Trophoblast cell (in vitro differentiated cells and primary cell): ENCODE results near the gene CEL.

Experiments used
- DNase-seq, 2 donors: peaks; one replicate each; pipeline ENCODE4 v3.0.0-alpha.2; 2016
- H2AFZ ChIP-seq: 2 replicates; pipeline ENCODE4 v1.6.1; 2013; ENCODE audit warnings: low read length, moderate library complexity, mild to moderate bottlenecking; ENCODE audit not compliant: insufficient read depth, poor library complexity
- H2AK5ac ChIP-seq: 2 replicates; pipeline ENCODE4 v1.6.1; 2013; ENCODE audit warnings: mild to moderate bottlenecking, low read length
- H2BK120ac ChIP-seq: 2 replicates; pipeline ENCODE4 v1.6.1; 2013; ENCODE audit warnings: low read length, mild to moderate bottlenecking, moderate library complexity; ENCODE audit not compliant: insufficient read depth, poor library complexity
- H2BK12ac ChIP-seq: 2 replicates; pipeline ENCODE4 v1.6.1; 2013; ENCODE audit warnings: mild to moderate bottlenecking, low read length, moderate library complexity
- H2BK5ac ChIP-seq: 2 replicates; pipeline ENCODE4 v1.6.1; 2013; ENCODE audit warnings: low read length, low read depth, moderate library complexity, mild to moderate bottlenecking; ENCODE audit not compliant: poor library complexity
- H3K14ac ChIP-seq: 2 replicates; pipeline ENCODE4 v1.6.1; 2013; ENCODE audit warnings: mild to moderate bottlenecking, low read length
- H3K18ac ChIP-seq: 2 replicates; pipeline ENCODE4 v1.6.1; 2013; ENCODE audit warnings: mild to moderate bottlenecking, low read length
- H3K23ac ChIP-seq: 2 replicates; pipeline ENCODE4 v1.6.1; 2013; ENCODE audit warnings: low read length
- H3K27ac ChIP-seq: 2 replicates; pipeline ENCODE4 v1.5.1; 2013; ENCODE audit warnings: low read depth, mild to moderate bottlenecking, inconsistent platforms, low read length, moderate library complexity
- H3K27me3 ChIP-seq: 2 replicates; pipeline ENCODE4 v1.6.1; 2013; ENCODE audit warnings: inconsistent platforms, mild to moderate bottlenecking, low read length, moderate library complexity; ENCODE audit not compliant: insufficient read depth
- H3K36me3 ChIP-seq, 2 experiments: 1 replicate in 1 of 2; 2 replicates in 1 of 2; pipeline ENCODE4 v1.6.1; 2013; ENCODE audit warnings: low read length in 2 of 2, mild to moderate bottlenecking in 2 of 2, moderate library complexity in 1 of 2; ENCODE audit not compliant: insufficient read depth in 2 of 2, control insufficient read depth in 1 of 2
- H3K4ac ChIP-seq: 2 replicates; pipeline ENCODE4 v1.6.1; 2013; ENCODE audit warnings: low read depth, mild to moderate bottlenecking, low read length, moderate library complexity
- H3K4me1 ChIP-seq, 2 experiments: 1 replicate in 1 of 2; 2 replicates in 1 of 2; pipeline ENCODE4 v1.6.1; 2013; ENCODE audit warnings: low read length in 2 of 2, mild to moderate bottlenecking in 2 of 2, moderate library complexity in 1 of 2; ENCODE audit not compliant: insufficient read depth in 2 of 2, control insufficient read depth in 1 of 2
- H3K4me2 ChIP-seq: 2 replicates; pipeline ENCODE4 v1.6.1; 2013; ENCODE audit warnings: inconsistent platforms, mild to moderate bottlenecking, low read length, moderate library complexity
- H3K4me3 ChIP-seq: 2 replicates; pipeline ENCODE4 v1.5.1; 2013; ENCODE audit warnings: mild to moderate bottlenecking, low read depth, low read length, inconsistent platforms
- H3K79me1 ChIP-seq: one replicate; pipeline ENCODE4 v1.6.1; 2013; ENCODE audit warnings: low read length
- H3K79me2 ChIP-seq: 2 replicates; pipeline ENCODE4 v1.6.1; 2013; ENCODE audit warnings: low read length, mild to moderate bottlenecking; ENCODE audit not compliant: control insufficient read depth, insufficient read depth, poor library complexity
- H3K9ac ChIP-seq: 2 replicates; pipeline ENCODE4 v1.6.1; 2013; ENCODE audit warnings: mild to moderate bottlenecking, low read length
- H3K9me3 ChIP-seq: 2 replicates; pipeline ENCODE4 v1.6.1; 2013; ENCODE audit warnings: low read depth, mild to moderate bottlenecking, control low read depth, inconsistent platforms, low read length; ENCODE audit not compliant: insufficient read depth
- H4K12ac ChIP-seq: 2 replicates; pipeline ENCODE4 v1.6.1; 2013; ENCODE audit warnings: low read depth, mild to moderate bottlenecking, low read length, moderate library complexity
- H4K8ac ChIP-seq: 2 replicates; pipeline ENCODE4 v1.6.1; 2013; ENCODE audit warnings: low read depth, mild to moderate bottlenecking, low read length, moderate library complexity
- H4K91ac ChIP-seq: one replicate; pipeline ENCODE4 v1.6.1; 2013; ENCODE audit warnings: low read depth, mild to moderate bottlenecking, low read length, moderate library complexity
- WGBS: extraction: QIAGEN DNeasy Blood & Tissue Kit; methylation state at CpG from one replicate; pipeline ENCODE4 v1.1.7; 2013; ENCODE audit warnings: missing lambda C conversion rate; ENCODE audit not compliant: insufficient read length, insufficient coverage; ENCODE audit errors: extremely low coverage; 5-methylcytosine and 5-hydroxymethylcytosine counted together

Gene CEL

DNA sequence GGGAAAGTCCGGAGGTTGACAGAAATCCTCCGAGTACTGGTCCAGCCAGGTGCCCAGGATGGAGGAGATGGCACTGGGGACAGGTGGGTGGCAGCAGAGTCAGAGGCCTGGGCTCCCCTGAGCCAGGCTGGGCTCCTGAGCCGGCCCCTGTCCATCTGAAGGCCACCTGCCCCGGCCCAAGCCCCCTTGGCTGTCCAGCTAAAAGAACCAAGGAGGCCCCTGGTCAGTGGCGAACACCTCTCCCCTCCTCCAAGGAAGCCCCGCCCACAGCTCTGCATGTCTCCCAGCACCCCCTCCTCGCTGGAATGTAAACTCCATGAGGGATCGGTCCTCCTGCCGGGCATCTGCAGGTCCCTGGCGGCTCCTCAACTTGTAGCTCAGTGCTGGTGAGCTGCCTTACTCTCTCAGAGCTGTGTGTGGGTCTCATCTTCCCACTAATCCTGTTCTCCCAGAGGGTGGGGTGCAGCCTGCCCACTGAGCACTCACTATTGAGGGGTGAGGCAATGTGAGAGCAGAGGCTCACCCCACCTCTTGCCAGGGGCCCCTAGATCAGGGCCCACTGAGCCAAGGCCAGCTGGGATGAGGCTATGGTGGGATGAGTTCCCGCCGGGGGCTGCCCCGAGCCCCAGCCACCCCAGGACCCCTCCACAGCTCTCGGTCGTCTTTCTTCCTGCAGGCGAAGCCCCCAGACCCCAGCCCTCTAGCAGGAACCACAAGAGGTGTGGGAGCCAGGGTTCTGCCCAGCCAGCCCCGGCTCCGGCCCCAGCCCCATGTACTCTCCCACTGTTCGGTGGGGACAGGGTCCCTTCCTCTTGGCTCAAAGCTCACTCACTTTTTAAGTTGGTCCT, 47.2 kb downstream of the CEL start:
- Histone ChIP-seq H3K4ac (no peak overlapping the region), H2BK5ac (no peak overlapping the region), H3K9ac (no peak overlapping the region), H2AK5ac (no peak overlapping the region), H3K4me3 (no peak overlapping the region), H3K4me2 (no peak overlapping the region), H3K23ac (no peak overlapping the region), H4K91ac (no peak overlapping the region), H3K18ac (no peak overlapping the region), H2BK120ac (no peak overlapping the region), H3K9me3 (no peaks in the 10 kb centered on the region), H3K36me3 (peaks cover 57 to 59% of the 10 kb centered on the region in 2 experiments), H2BK12ac (no peak overlapping the region), H4K8ac (no peak overlapping the region), H3K27ac (no peak overlapping the region), H3K14ac (no peak overlapping the region), H3K79me1 (no peaks in the 10 kb centered on the region), H3K27me3 (no peaks in the 10 kb centered on the region), H3K4me1 (peaks cover 2 to 7% of the 10 kb centered on the region in 2 experiments), H4K12ac (no peak overlapping the region), H3K79me2 (no peaks in the 10 kb centered on the region), H2AFZ (no peak overlapping the region)
- no CpG with 5 or more reads among the region's 19 CpGs for WGBS
- DNase-seq: no peak

DNA sequence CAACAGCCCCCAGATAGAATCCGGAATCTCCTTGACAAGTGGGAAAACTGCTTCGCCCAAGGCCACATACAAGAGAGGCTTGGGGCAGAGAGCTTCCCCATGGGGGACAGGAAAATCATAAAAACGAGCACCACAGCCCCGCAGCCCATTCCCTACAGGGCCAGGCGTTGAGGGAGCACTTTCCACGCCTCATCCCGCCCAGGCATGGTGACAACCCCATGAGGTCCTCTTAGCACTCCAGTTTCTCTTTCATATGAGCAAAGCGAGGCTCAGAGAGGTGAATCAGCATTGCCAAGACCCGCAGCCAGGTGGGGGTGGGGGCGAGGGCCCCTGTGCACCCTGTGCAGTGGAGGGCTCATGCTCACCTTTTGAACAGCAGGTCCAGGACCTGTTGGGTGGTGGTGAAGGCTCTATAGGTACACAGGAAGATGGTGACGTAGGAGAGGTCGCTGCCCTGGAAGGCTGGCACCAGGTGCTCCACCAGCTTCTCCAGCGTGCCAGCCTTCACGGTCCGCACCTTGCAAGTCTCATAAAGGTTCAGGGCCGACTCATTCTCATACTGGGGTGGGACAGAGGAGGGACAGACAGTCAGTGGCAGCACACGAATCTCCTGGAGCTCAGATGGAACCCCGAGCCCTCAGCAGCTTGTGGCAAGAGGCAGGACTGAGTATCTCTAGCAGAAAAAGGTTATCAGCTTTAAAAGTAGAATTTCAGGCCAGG, 48.3 kb downstream of the CEL start:
- Histone ChIP-seq H3K4me3 (no peak overlapping the region), H3K4me2 (no peak overlapping the region), H4K12ac (no peak overlapping the region), H3K9ac (no peak overlapping the region), H3K27me3 (no peaks in the 10 kb centered on the region), H4K91ac (no peak overlapping the region), H3K18ac (no peak overlapping the region), H3K4me1 (peaks cover 10 to 17% of the 10 kb centered on the region in 2 experiments), H2AK5ac (no peak overlapping the region), H3K9me3 (no peaks in the 10 kb centered on the region), H3K14ac (no peak overlapping the region), H3K4ac (no peak overlapping the region), H3K27ac (no peak overlapping the region), H3K79me1 (no peaks in the 10 kb centered on the region), H2AFZ (no peak overlapping the region), H2BK12ac (no peak overlapping the region), H2BK120ac (no peak overlapping the region), H4K8ac (no peak overlapping the region), H2BK5ac (no peak overlapping the region), H3K79me2 (no peaks in the 10 kb centered on the region), H3K23ac (no peak overlapping the region), H3K36me3 (peaks cover 50 to 51% of the 10 kb centered on the region in 2 experiments)
- no peak for DNase-seq
- WGBS: no CpG with 5 or more reads among the region's 18 CpGs

DNA sequence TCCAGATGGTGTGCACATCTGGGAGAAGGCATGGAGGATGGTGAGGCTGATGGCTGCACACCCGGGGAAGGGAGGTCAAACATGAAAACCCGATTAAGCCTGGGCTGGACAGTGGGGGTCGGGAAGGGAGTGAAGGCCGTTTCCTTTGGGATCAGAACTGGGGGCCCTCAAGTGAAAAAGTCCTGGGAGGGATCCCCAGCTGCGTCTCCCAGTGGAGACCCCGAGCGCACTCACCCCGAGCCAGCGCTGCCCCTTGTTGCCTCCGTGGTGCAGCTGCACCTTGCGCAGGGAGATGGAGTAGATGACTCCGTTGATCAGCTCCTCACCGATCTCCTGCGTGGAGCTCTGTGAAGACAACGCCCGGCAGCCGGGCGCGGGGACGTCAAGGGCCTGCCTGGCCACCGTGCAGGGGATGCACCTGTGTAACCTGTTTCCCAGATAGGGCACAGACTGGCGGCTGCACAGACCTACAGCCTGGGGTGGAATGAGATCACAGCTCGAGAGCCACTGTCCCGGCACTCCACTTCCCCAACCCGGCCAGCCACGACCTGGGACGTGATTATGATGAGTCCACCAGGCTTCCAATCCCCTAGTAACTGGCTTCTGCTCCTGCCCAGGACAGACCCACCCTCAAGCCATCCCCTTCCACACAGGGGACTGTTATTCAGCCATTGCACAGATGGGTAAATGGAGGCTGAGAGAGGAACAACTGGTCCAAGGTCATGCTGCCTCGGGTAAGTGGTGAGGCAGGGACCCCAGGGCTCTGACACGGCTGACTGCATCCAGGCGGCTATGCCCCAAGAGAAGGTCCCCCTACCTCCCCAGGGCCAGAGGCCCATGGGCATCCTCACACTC, 50.3 kb downstream of the CEL start:
- Histone ChIP-seq H3K27ac (no peak overlapping the region), H3K4me3 (no peak overlapping the region), H2AK5ac (no peak overlapping the region), H3K14ac (no peak overlapping the region), H3K79me2 (no peaks in the 10 kb centered on the region), H3K4me2 (no peak overlapping the region), H2AFZ (no peak overlapping the region), H3K23ac (no peak overlapping the region), H4K91ac (no peak overlapping the region), H3K18ac (no peak overlapping the region), H4K8ac (no peak overlapping the region), H3K27me3 (no peaks in the 10 kb centered on the region), H4K12ac (no peak overlapping the region), H3K79me1 (no peaks in the 10 kb centered on the region), H3K9ac (no peak overlapping the region), H2BK12ac (no peak overlapping the region), H3K4me1 (peaks cover 17 to 21% of the 10 kb centered on the region in 2 experiments), H3K36me3 (peaks cover 34 to 35% of the 10 kb centered on the region in 2 experiments), H2BK120ac (no peak overlapping the region), H3K4ac (no peak overlapping the region), H3K9me3 (no peaks in the 10 kb centered on the region), H2BK5ac (no peak overlapping the region)
- no peak for DNase-seq
- no CpG with 5 or more reads among the region's 30 CpGs for whole genome bisulfite sequencing

DNA sequence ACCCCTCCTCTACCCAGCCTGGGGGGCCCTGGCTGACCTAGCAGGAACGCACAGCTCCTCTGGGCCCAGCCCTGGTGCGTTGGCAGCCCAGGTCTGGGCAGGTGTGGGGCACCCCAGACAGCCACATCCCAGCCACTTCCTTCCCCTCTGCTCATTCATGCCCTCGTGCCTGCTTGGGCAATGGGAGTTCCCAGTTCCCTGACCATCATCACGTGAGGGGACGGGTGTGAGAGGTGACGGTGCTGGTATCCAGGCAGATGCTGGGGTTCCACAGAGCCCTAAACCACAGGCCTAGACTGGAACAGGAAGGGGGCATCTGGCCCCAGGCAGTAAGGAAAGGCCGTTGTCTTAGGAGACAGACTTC, 50.9 kb downstream of the CEL start:
- Histone ChIP-seq H3K79me2 (no peaks in the 10 kb centered on the region), H3K79me1 (no peaks in the 10 kb centered on the region), H2BK5ac (no peak overlapping the region), H2AK5ac (no peak overlapping the region), H2BK120ac (no peak overlapping the region), H3K27ac (no peak overlapping the region), H2AFZ (no peak overlapping the region), H3K4me2 (no peak overlapping the region), H3K9ac (no peak overlapping the region), H4K91ac (no peak overlapping the region), H3K18ac (no peak overlapping the region), H3K9me3 (no peaks in the 10 kb centered on the region), H3K36me3 (peaks cover 28 to 30% of the 10 kb centered on the region in 2 experiments), H4K12ac (no peak overlapping the region), H3K4ac (no peak overlapping the region), H3K4me3 (no peak overlapping the region), H3K27me3 (no peaks in the 10 kb centered on the region), H3K23ac (no peak overlapping the region), H3K4me1 (peaks cover 17 to 21% of the 10 kb centered on the region in 2 experiments), H2BK12ac (no peak overlapping the region), H3K14ac (no peak overlapping the region), H4K8ac (no peak overlapping the region)
- peak; percentile 40 to 46 for DNase-seq
- no CpG with 5 or more reads among the region's 7 CpGs for WGBS
